ENCODE measurements around the gene C9orf78. TPM values are rescaled to one million over a fixed set of nuclear protein-coding genes. Genes with fewer than 3 reads are reported as not detected.

Gene C9orf78
- total and polyA plus RNA-seq, 2 of the 8 experiments (the other 6 are each of a cell fraction or from before 2014, with no cell fraction given): 17.4 to 40.6 TPM

GRCh38 chr9:129875687-129876395 is 40.8 kb upstream of the C9orf78 start (continued):
- TF ChIP-seq CHD7 (IDR thresholded peaks at IDR 0.05; ENCODE audit: insufficient replicate concordance, low read length) (no peak), HDAC6 (IDR thresholded peaks at IDR 0.05; ENCODE audit: low read depth, low read length) (no peak), NANOG (IDR thresholded peaks at IDR 0.05; ENCODE audit: insufficient read depth, low read depth, low read length, poor library complexity, severe bottlenecking) (no peak), GTF2F1 (IDR thresholded peaks at IDR 0.05; ENCODE audit: borderline replicate concordance, low read depth, low read length) (no peak), ATF3 (IDR thresholded peaks at IDR 0.05; ENCODE audit: insufficient read depth, low read depth, low read length) (no peak)
